ENCODE data around the gene PARD3.

GRCh38 chr10:34771106-34771505 lies 44.0 kb downstream of the PARD3 start:
- TF ChIP-seq MLX (CRISPR knock-in tag; IDR thresholded peaks at IDR 0.05), result no peak
- no peak for TF ChIP-seq JUN (CRISPR knock-in tag; IDR thresholded peaks at IDR 0.05)
- no peak for TF ChIP-seq CTCF (IDR thresholded peaks at IDR 0.05)
- no peak for TF ChIP-seq FOXK1 (CRISPR knock-in tag; IDR thresholded peaks at IDR 0.05)
- no peak for TF ChIP-seq NFYB (CRISPR knock-in tag; conservative IDR thresholded peaks at IDR 0.05; ENCODE audit: low read depth)
- no peak for TF ChIP-seq NR3C1 (CRISPR knock-in tag; conservative IDR thresholded peaks at IDR 0.05; ENCODE audit: low read depth)
- TF ChIP-seq ATF6 (CRISPR knock-in tag; IDR thresholded peaks at IDR 0.05), result no peak
- TF ChIP-seq CREB1 (CRISPR knock-in tag; IDR thresholded peaks at IDR 0.05), result no peak
- no peak for TF ChIP-seq MAX (CRISPR knock-in tag; IDR thresholded peaks at IDR 0.05)
